Measurements from ENCODE around the gene KCNK2.

- TF ChIP-seq EZH2 (IDR thresholded peaks at IDR 0.05; ENCODE audit: insufficient read depth, poor library complexity, severe bottlenecking) (no peak), EZH2phosphoT487 (IDR thresholded peaks at IDR 0.05; ENCODE audit: insufficient read depth, low read depth) (no peak)
Observed at GRCh38 chr1:215202868-215203267, 120.3 kb downstream of the KCNK2 start.

All from GM23248 (cell line).